Measurements from ENCODE around the gene COL20A1.

COL20A1 gene

GRCh38 chr20:63284544-63284949 lies 8.4 kb upstream of the COL20A1 start:
- ChIA-PET CTCF (interaction anchor here (0.6 to 1.5 kb wide), 3 partner anchors 55 to 276 kb away, joined by 3 to 5 read pairs (median 4); no protein-coding TSS in a partner anchor), POLR2A (no interaction called here)
- Histone ChIP-seq H3K27ac (ENCODE audit: extremely low read depth, low read depth, low read length) (no peak overlapping the region), H3K36me3 (ENCODE audit: control insufficient read depth in 2 of 2, insufficient read depth in 1 of 2, low read length in 2 of 2) (peaks cover 6 to 95% of the 10 kb centered on the region in 2 experiments; a peak in 2 of 3 replicates), H3K9me3 (ENCODE audit: control insufficient read depth, insufficient read depth, low read depth, low read length) (no peaks in the 10 kb centered on the region), H3K4me1 (ENCODE audit: control insufficient read depth, insufficient read depth, low read length) (no peaks in the 10 kb centered on the region), H3K4me3 (ENCODE audit: low read depth, low read length) (no peak overlapping the region)
- no peak for TF ChIP-seq INSM2 (tag by site-specific recombination; IDR thresholded peaks at IDR 0.05)
- no peak for TF ChIP-seq ZBTB20 (tag by site-specific recombination; IDR thresholded peaks at IDR 0.05)
- TF ChIP-seq GFI1B (tag by site-specific recombination; IDR thresholded peaks at IDR 0.05) = no peak
- no peak for TF ChIP-seq ZNF157 (tag by site-specific recombination; IDR thresholded peaks at IDR 0.05)
- TF ChIP-seq EGR2 (tag by site-specific recombination; IDR thresholded peaks at IDR 0.05; ENCODE audit: low read depth) = no peak
- TF ChIP-seq KLF8 (tag by site-specific recombination; IDR thresholded peaks at IDR 0.05) = no peak
- no peak for TF ChIP-seq PBX3 (CRISPR knock-in tag; IDR thresholded peaks at IDR 0.05)
- peak; percentile 69 for TF ChIP-seq ZNF600 (tag by site-specific recombination; IDR thresholded peaks at IDR 0.05)

GRCh38 chr20:63284981-63285524 lies 7.9 kb upstream of the COL20A1 start:
- Histone ChIP-seq H3K4me3 (ENCODE audit: low read depth, low read length) (no peak overlapping the region), H3K4me1 (ENCODE audit: control insufficient read depth, insufficient read depth, low read length) (no peaks in the 10 kb centered on the region), H3K36me3 (ENCODE audit: control insufficient read depth in 2 of 2, insufficient read depth in 1 of 2, low read length in 2 of 2) (peaks cover 2 to 92% of the 10 kb centered on the region in 2 experiments; a peak in 2 of 3 replicates), H3K9me3 (ENCODE audit: control insufficient read depth, insufficient read depth, low read depth, low read length) (no peaks in the 10 kb centered on the region), H3K27ac (ENCODE audit: extremely low read depth, low read depth, low read length) (no peak overlapping the region)
- TF ChIP-seq ZNF560 (tag by site-specific recombination; IDR thresholded peaks at IDR 0.05; ENCODE audit: borderline replicate concordance) (no peak), PRDM2 (tag by site-specific recombination; IDR thresholded peaks at IDR 0.05; ENCODE audit: borderline replicate concordance) (no peak), TCF7L2 (IDR thresholded peaks at IDR 0.05; ENCODE audit: borderline replicate concordance, low read depth, low read length) (no peak), ZNF677 (tag by site-specific recombination; IDR thresholded peaks at IDR 0.05) (no peak), SETDB1 (IDR thresholded peaks at IDR 0.05; ENCODE audit: insufficient read length, low read length) (no peak), GLIS1 (tag by site-specific recombination; IDR thresholded peaks at IDR 0.05) (peak; percentile 8; the same call in 1 of the 2 replicates)
- CTCF ChIA-PET = interaction anchor here (0.6 to 1.5 kb wide), 2 partner anchors 55 to 62 kb away, joined by 3 to 4 read pairs; no protein-coding TSS in a partner anchor
- POLR2A ChIA-PET = no interaction called here

Measured in HEK293 (cell line).